Naive thymus-derived CD8-positive, alpha-beta T cell (primary cell): ENCODE data around the gene GPHA2. TPM values are rescaled to one million over a fixed set of nuclear protein-coding genes. Genes with fewer than 3 reads are reported as not detected.
A peak's percentile ranks its signal among the peaks of the same experiment; 100 is the strongest.
"Not testable (repeated sequence)": the region's sequence is repeated elsewhere in the genome, so short reads cannot be mapped to it uniquely, and the experiment has no call there.

Experiments
- ATAC-seq, 2 donors: fragments of 150-1000 bp; cut with Tn5 transposase in 1 of 2; sonication (Bioruptor Pico), chemical (Tn5 transposase) in 1 of 2; 1 replicate in 1 of 2; 2 replicates in 1 of 2; pipeline ENCODE4 v1.10.0; 2021; ENCODE audit warnings: mild to moderate bottlenecking in 2 of 2, moderate library complexity in 2 of 2
- POLR2A ChIA-PET: fragments of 350-600 bp; sonication (Branson Sonifier 250); formaldehyde crosslinking; loops from one replicate; lab custom pipeline; 2021; ENCODE audit warnings: antibody characterized with exemption; lab: Charles Lee
- DNase-seq, 10 donors: peaks; one replicate each; pipeline versions ENCODE4 v3.0.0 to v3.0.0-alpha.2; 2020 to 2022
- H3K27ac Mint-ChIP-seq, 10 donors: one replicate each; pipeline ENCODE4 v1.8.0; 2020 to 2022; ENCODE audit warnings: mild to moderate bottlenecking in 10 of 10, mixed read lengths in 10 of 10, moderate library complexity in 4 of 10, inconsistent platforms in 1 of 10
- H3K27me3 Mint-ChIP-seq, 5 donors: one replicate each; pipeline ENCODE4 v1.8.0; 2021 to 2022; ENCODE audit warnings: mixed read lengths in 5 of 5
- H3K36me3 Mint-ChIP-seq, 3 donors: one replicate each; pipeline ENCODE4 v1.8.0; 2020 to 2022; ENCODE audit warnings: mixed read lengths in 3 of 3, mild to moderate bottlenecking in 2 of 3, inconsistent platforms in 1 of 3
- H3K4me1 Mint-ChIP-seq, 4 donors: one replicate each; pipeline ENCODE4 v1.8.0; 2021 to 2022; ENCODE audit warnings: mixed read lengths in 4 of 4
- H3K4me3 Mint-ChIP-seq, 10 donors: one replicate each; pipeline ENCODE4 v1.8.0; 2020 to 2022; ENCODE audit warnings: mild to moderate bottlenecking in 10 of 10, mixed read lengths in 10 of 10, moderate library complexity in 6 of 10, inconsistent platforms in 1 of 10
- H3K9me3 Mint-ChIP-seq, 9 donors: one replicate each; pipeline ENCODE4 v1.8.0; 2020 to 2022; ENCODE audit warnings: mixed read lengths in 9 of 9, mild to moderate bottlenecking in 3 of 9, inconsistent platforms in 1 of 9, moderate library complexity in 1 of 9
- polyA plus RNA-seq, 3 donors: library from polyadenylated mRNA; unstranded; fragments of 300-500 nt; fragmentation: Illumina TruSeq; gene quantifications; one replicate each; pipeline ENCODE4 v1.2.3, GENCODE V29; 2021
- total RNA-seq, 8 experiments: library from RNA in 2 of 8; stranded (reverse) in 2 of 8; gene quantifications; one replicate each; pipeline ENCODE4 v1.2.3 and lab custom pipeline; 2021 to 2026

GPHA2 gene
- under 1 TPM; 0.55 to 0.69 TPM for total RNA-seq
- polyA plus RNA-seq: not detected
- 0 to 0.52 (median 0) reads per million in 6 experiments for total RNA-seq (lab: John Stamatoyannopoulos, UW)

GRCh38 chr11:64935359-64936081, at the start of gene GPHA2:
TSS of gene GPHA2 (minus strand) at chr11:64935893. CDS start at chr11:64935460, 433 bp downstream.
- Mint-ChIP-seq H3K36me3 (peaks cover 0 to 27% (median 7%) of the 10 kb centered on the region in 3 donors), H3K9me3 (no peaks in the 10 kb centered on the region), H3K27me3 (peaks cover 0 to 3% (median 0%) of the 10 kb centered on the region in 5 donors), H3K4me1 (no peaks in the 10 kb centered on the region), H3K4me3 (no peak within 1 kb of the TSS), H3K27ac (peak within 1 kb of the TSS in 1 of 10 donors; percentile 4)
- POLR2A ChIA-PET: no interaction called here
- no peak for DNase-seq
- no peak for ATAC-seq

GRCh38 chr11:64983339-64983738, 47.6 kb upstream of the GPHA2 start:
- peaks cover 0 to 11% (median 8%) of the 10 kb centered on the region in 5 donors for H3K27me3 Mint-ChIP-seq
- DNase-seq, H3K4me3 Mint-ChIP-seq, ATAC-seq, H3K27ac Mint-ChIP-seq, H3K9me3 Mint-ChIP-seq, H3K36me3 Mint-ChIP-seq: not testable (repeated sequence)
- POLR2A ChIA-PET: interaction anchor here (0.6 kb wide), 1 partner anchor 106 kb away, joined by 3 read pairs; no protein-coding TSS in a partner anchor
- peaks cover 0 to 12% (median 0%) of the 10 kb centered on the region in 4 donors for H3K4me1 Mint-ChIP-seq

GRCh38 chr11:64976651-64977050, 41.0 kb upstream of the GPHA2 start:
- H3K4me3 Mint-ChIP-seq: no peak overlapping the region
- peaks cover 0 to 7% (median 2%) of the 10 kb centered on the region in 5 donors for H3K27me3 Mint-ChIP-seq
- no peak for ATAC-seq
- POLR2A ChIA-PET: no interaction called here
- H3K27ac Mint-ChIP-seq: no peak overlapping the region
- no peaks in the 10 kb centered on the region for H3K36me3 Mint-ChIP-seq
- no peaks in the 10 kb centered on the region for H3K9me3 Mint-ChIP-seq
- peaks cover 0 to 18% (median 3%) of the 10 kb centered on the region in 4 donors for H3K4me1 Mint-ChIP-seq
- no peak for DNase-seq

- Mint-ChIP-seq H3K4me1 (peaks cover 0 to 28% (median 10%) of the 10 kb centered on the region in 4 donors), H3K27ac (peak overlapping the region in 2 of 10 donors; percentile 39 to 46), H3K9me3 (no peaks in the 10 kb centered on the region), H3K36me3 (no peaks in the 10 kb centered on the region), H3K4me3 (no peak overlapping the region), H3K27me3 (peaks cover 0 to 6% (median 0%) of the 10 kb centered on the region in 5 donors)
- ATAC-seq: no peak
- POLR2A ChIA-PET: no interaction called here
- no peak for DNase-seq
Observed at GRCh38 chr11:64974124-64974523, 38.4 kb upstream of the GPHA2 start.

GRCh38 chr11:64971421-64972233, 35.9 kb upstream of the GPHA2 start, which contains the start of gene MAJIN:
TSS of gene MAJIN (minus strand) at chr11:64972108. CDS start at chr11:64959405, 12,703 bp downstream.
- Mint-ChIP-seq H3K27me3 (peaks cover 0 to 4% (median 0%) of the 10 kb centered on the region in 5 donors), H3K27ac (peak within 1 kb of the TSS in 9 of 10 donors; percentile 66 to 93 (median 83)), H3K36me3 (no peaks in the 10 kb centered on the region), H3K4me1 (peaks cover 0 to 28% (median 10%) of the 10 kb centered on the region in 4 donors), H3K4me3 (peak within 1 kb of the TSS; percentile 60 to 81 (median 74)), H3K9me3 (no peaks in the 10 kb centered on the region)
- ATAC-seq (peak; percentile 85 to 87), DNase-seq (peak; percentile 73 to 96 (median 87))
- POLR2A ChIA-PET: interaction anchor here (0.6 to 1.8 kb wide), 12 partner anchors 9 to 1854 kb away, joined by 3 to 10 read pairs (median 4); partner anchors contain the start of genes ATG2A, FAU, MRPL49 and PPP2R5B

- Mint-ChIP-seq H3K4me3 (peak overlapping the region; percentile 11 to 81 (median 68)), H3K9me3 (no peaks in the 10 kb centered on the region), H3K27me3 (peaks cover 0 to 4% (median 0%) of the 10 kb centered on the region in 5 donors), H3K27ac (peak overlapping the region in 8 of 10 donors; percentile 27 to 89 (median 70)), H3K4me1 (peaks cover 0 to 28% (median 10%) of the 10 kb centered on the region in 4 donors), H3K36me3 (no peaks in the 10 kb centered on the region)
- POLR2A ChIA-PET: interaction anchor here (0.7 to 1.5 kb wide), 3 partner anchors 8 to 404 kb away, joined by 4 to 10 read pairs (median 5); no protein-coding TSS in a partner anchor
- no peak for DNase-seq
- ATAC-seq: peak in 1 of 2 donors; percentile 12
Observed at GRCh38 chr11:64970731-64971151, 35.0 kb upstream of the GPHA2 start.

GRCh38 chr11:64969209-64969608, 33.5 kb upstream of the GPHA2 start:
- no peaks in the 10 kb centered on the region for H3K9me3 Mint-ChIP-seq
- peaks cover 0 to 4% (median 0%) of the 10 kb centered on the region in 5 donors for H3K27me3 Mint-ChIP-seq
- POLR2A ChIA-PET: no interaction called here
- peaks cover 0 to 22% (median 10%) of the 10 kb centered on the region in 4 donors for H3K4me1 Mint-ChIP-seq
- no peak for DNase-seq
- no peaks in the 10 kb centered on the region for H3K36me3 Mint-ChIP-seq
- H3K4me3 Mint-ChIP-seq: peak overlapping the region in 1 of 10 donors; percentile 10
- peak overlapping the region in 3 of 10 donors; percentile 2 to 46 (median 2) for H3K27ac Mint-ChIP-seq
- ATAC-seq: no peak

GRCh38 chr11:64967375-64967774, 31.7 kb upstream of the GPHA2 start:
- Mint-ChIP-seq H3K4me1 (peaks cover 0 to 16% (median 10%) of the 10 kb centered on the region in 4 donors), H3K36me3 (no peaks in the 10 kb centered on the region), H3K4me3 (no peak overlapping the region), H3K9me3 (no peaks in the 10 kb centered on the region), H3K27ac (no peak overlapping the region), H3K27me3 (peaks cover 0 to 6% (median 0%) of the 10 kb centered on the region in 5 donors)
- ATAC-seq (no peak), DNase-seq (no peak)
- POLR2A ChIA-PET: no interaction called here

GRCh38 chr11:64963072-64963631, 27.5 kb upstream of the GPHA2 start:
- no peaks in the 10 kb centered on the region for H3K4me1 Mint-ChIP-seq
- ATAC-seq: no peak
- H3K9me3 Mint-ChIP-seq: no peaks in the 10 kb centered on the region
- POLR2A ChIA-PET: interaction anchor here (1.1 kb wide), 1 partner anchor 8 kb away, joined by 10 read pairs; the partner anchor contains the start of gene MAJIN
- no peak overlapping the region for H3K4me3 Mint-ChIP-seq
- H3K36me3 Mint-ChIP-seq: no peaks in the 10 kb centered on the region
- H3K27ac Mint-ChIP-seq: no peak overlapping the region
- H3K27me3 Mint-ChIP-seq: peaks cover 0 to 10% (median 0%) of the 10 kb centered on the region in 5 donors
- no peak for DNase-seq

GRCh38 chr11:64960719-64961118, 25.0 kb upstream of the GPHA2 start:
- no peak for ATAC-seq
- H3K4me1 Mint-ChIP-seq: no peaks in the 10 kb centered on the region
- H3K27ac Mint-ChIP-seq: no peak overlapping the region
- H3K36me3 Mint-ChIP-seq: no peaks in the 10 kb centered on the region
- POLR2A ChIA-PET: no interaction called here
- peaks cover 0 to 10% (median 0%) of the 10 kb centered on the region in 5 donors for H3K27me3 Mint-ChIP-seq
- H3K9me3 Mint-ChIP-seq: no peaks in the 10 kb centered on the region
- H3K4me3 Mint-ChIP-seq: no peak overlapping the region
- DNase-seq: no peak

GRCh38 chr11:64959498-64959897, 23.8 kb upstream of the GPHA2 start:
- Mint-ChIP-seq H3K27me3 (peaks cover 0 to 11% (median 0%) of the 10 kb centered on the region in 5 donors), H3K36me3 (no peaks in the 10 kb centered on the region), H3K9me3 (no peaks in the 10 kb centered on the region), H3K27ac (no peak overlapping the region), H3K4me1 (no peaks in the 10 kb centered on the region), H3K4me3 (no peak overlapping the region)
- POLR2A ChIA-PET: no interaction called here
- DNase-seq (no peak), ATAC-seq (no peak)

- ATAC-seq: no peak
- Mint-ChIP-seq H3K27me3 (peaks cover 0 to 9% (median 4%) of the 10 kb centered on the region in 5 donors), H3K27ac (no peak overlapping the region), H3K4me3 (no peak overlapping the region), H3K36me3 (no peaks in the 10 kb centered on the region), H3K9me3 (no peaks in the 10 kb centered on the region), H3K4me1 (no peaks in the 10 kb centered on the region)
- DNase-seq: no peak
- POLR2A ChIA-PET: no interaction called here
Observed at GRCh38 chr11:64954201-64954600, 18.5 kb upstream of the GPHA2 start.
